ENCODE results near the gene BCL2L1.

- TF ChIP-seq ZBTB33 (IDR thresholded peaks at IDR 0.05; ENCODE audit: extremely low read depth, insufficient replicate concordance, low read length): no peak
- TF ChIP-seq ATF3 (IDR thresholded peaks at IDR 0.05): no peak
- no peak for TF ChIP-seq POLR2A (IDR thresholded peaks at IDR 0.05; ENCODE audit: borderline replicate concordance, extremely low read depth, insufficient read depth, insufficient read length)
- no peak for TF ChIP-seq CTCF (IDR thresholded peaks at IDR 0.05 in 2 of 3, conservative IDR thresholded peaks at IDR 0.05 in 1 of 3; ENCODE audit: borderline replicate concordance in 1 of 3, insufficient read depth in 1 of 3, low read depth in 2 of 3, low read length in 2 of 3)
- TF ChIP-seq EZH2 (IDR thresholded peaks at IDR 0.05): no peak
- no peak for TF ChIP-seq CEBPB (IDR thresholded peaks at IDR 0.05; ENCODE audit: low read depth)
- no peak for TF ChIP-seq TCF7L2 (IDR thresholded peaks at IDR 0.05; ENCODE audit: borderline replicate concordance, extremely low read depth, insufficient read depth, insufficient read length)
These were observed 92.4 kb downstream of the BCL2L1 start for GRCh38 chr20:31630187-31630790.

Data from HCT116 (cell line).